GM12878 (cell line): ENCODE results near the gene BBS1. TPM values are rescaled to one million over a fixed set of nuclear protein-coding genes. Genes with fewer than 3 reads are reported as not detected.

Experiments
- ATAC-seq: fragments of 200-7000 bp; cut with Tn5 transposase; 3 replicates; pipeline ENCODE4 v1.9.1; 2020; ENCODE audit warnings: mild to moderate bottlenecking, moderate library complexity
- BruUV-seq: library from RNA; stranded (reverse); fragments of 400-500 nt; replicated peaks from 2 replicates; lab custom pipeline; 2021; lab: Mats Ljungman, UMichigan
- CTCF ChIA-PET: fragments of 300-600 bp; sonication (Branson Sonifier 250); formaldehyde crosslinking; extraction: SDS; loops from one replicate; lab custom pipeline; 2021; ENCODE audit warnings: inconsistent platforms; lab: Yijun Ruan, JAX
- POLR2A ChIA-PET: fragments of 350-600 bp; formaldehyde crosslinking; extraction: SDS; loops from one replicate; lab custom pipeline; 2021; ENCODE audit warnings: inconsistent platforms; lab: Charles Lee
- RAD21 ChIA-PET: fragments of 300-600 bp; sonication (Branson Sonifier 250); formaldehyde crosslinking; loops from one replicate; lab custom pipeline; 2023; ENCODE audit warnings: antibody characterized with exemption; ENCODE audit not compliant: unreplicated experiment; lab: Charles Lee
- SMC1A ChIA-PET: fragments of 300-600 bp; sonication (Branson Sonifier 250); formaldehyde crosslinking; loops from one replicate; lab custom pipeline; 2023; ENCODE audit not compliant: unreplicated experiment, uncharacterized antibody; lab: Charles Lee
- DNase-seq: peaks from one replicate; pipeline ENCODE4 v3.0.0-alpha.2; 2011; ENCODE audit warnings: low read depth, low spot score
- FAIRE-seq: peaks from 3 replicates; lab custom pipeline; 2011; peaks lifted over from hg19 to GRCh38; lab: Jason Lieb, UNC
- H2AFZ ChIP-seq: 2 replicates; pipeline ENCODE4 v1.6.0; 2011; ENCODE audit warnings: low read depth, low read length, control low read depth; ENCODE audit not compliant: control insufficient read depth
- H3K27ac ChIP-seq: 2 replicates; pipeline ENCODE4 v1.5.1; 2011; ENCODE audit warnings: control low read depth; ENCODE audit not compliant: control insufficient read depth, insufficient read depth
- H3K27me3 ChIP-seq, 2 experiments: replicated peaks in 1 of 2; 2 replicates each; pipeline versions ENCODE4 v1.6.0 to v1.6.1; 2011; ENCODE audit warnings: low read length in 1 of 2; ENCODE audit not compliant: control insufficient read depth in 2 of 2, insufficient read depth in 2 of 2
- H3K36me3 ChIP-seq, 2 experiments: 2 replicates each; pipeline ENCODE4 v1.5.1; 2011; ENCODE audit warnings: low read length in 1 of 2; ENCODE audit not compliant: control insufficient read depth in 2 of 2, insufficient read depth in 2 of 2
- H3K4me1 ChIP-seq: 2 replicates; pipeline ENCODE4 v1.6.1; 2011; ENCODE audit warnings: mild to moderate bottlenecking, low read length, moderate library complexity, mixed read lengths; ENCODE audit not compliant: control insufficient read depth, insufficient read depth
- H3K4me2 ChIP-seq: 2 replicates; pipeline ENCODE4 v1.6.0; 2011; ENCODE audit warnings: control low read depth; ENCODE audit not compliant: control insufficient read depth, insufficient read depth
- H3K4me3 ChIP-seq: fragments of 200-600 bp; sonication (generic); 2 replicates; pipeline ENCODE4 v1.5.1; 2016
- H3K79me2 ChIP-seq: 2 replicates; pipeline ENCODE4 v1.6.0; 2011; ENCODE audit warnings: low read length; ENCODE audit not compliant: control insufficient read depth, insufficient read depth
- H3K9ac ChIP-seq: 2 replicates; pipeline ENCODE4 v1.8.0; 2011; ENCODE audit warnings: low read length, control low read depth, mixed read lengths; ENCODE audit not compliant: control insufficient read depth, insufficient read depth
- H3K9me3 ChIP-seq: replicated peaks from 3 replicates; pipeline ENCODE4 v1.5.1; 2011; ENCODE audit warnings: mild to moderate bottlenecking, low read length; ENCODE audit not compliant: control insufficient read depth, insufficient read depth
- H4K20me1 ChIP-seq: 2 replicates; pipeline ENCODE4 v1.6.0; 2011; ENCODE audit not compliant: control insufficient read depth, insufficient read depth
- ATF7 ChIP-seq: fragments of 450-650 bp; IDR thresholded peaks from 2 replicates; pipeline ENCODE4 v1.6.1; 2016; ENCODE audit warnings: low read depth, mild to moderate bottlenecking
- EP300 ChIP-seq, 2 experiments: fragments of 150-350 bp in 1 of 2; IDR thresholded peaks; 2 replicates each; pipeline ENCODE4 v1.6.1; 2011 to 2012; ENCODE audit warnings: low read depth in 2 of 2, low read length in 2 of 2, borderline replicate concordance in 1 of 2, improper control_type of control experiment in 1 of 2, inconsistent platforms in 1 of 2; ENCODE audit not compliant: control insufficient read depth in 1 of 2
- SIN3A ChIP-seq: IDR thresholded peaks from 2 replicates; pipeline ENCODE4 v1.6.1; 2012; ENCODE audit warnings: low read depth, low read length, improper control_type of control experiment
- SKIL ChIP-seq: fragments of 450-650 bp; IDR thresholded peaks from 2 replicates; pipeline ENCODE4 v1.6.1; 2017; ENCODE audit warnings: mild to moderate bottlenecking, low read depth, inconsistent platforms; ENCODE audit not compliant: poor library complexity, severe bottlenecking
- SREBF2 ChIP-seq: IDR thresholded peaks from 2 replicates; pipeline ENCODE4 v1.6.1; 2012; ENCODE audit warnings: mild to moderate bottlenecking, low read length
- WGBS: methylation state at CpG from one replicate; pipeline ENCODE4 v1.1.6; 2016; ENCODE audit warnings: low lambda C conversion rate; ENCODE audit not compliant: insufficient replicate concordance, insufficient coverage; ENCODE audit errors: missing lambda C conversion rate; 5-methylcytosine and 5-hydroxymethylcytosine counted together
- in situ Hi-C: fragments of 300-500 bp; cut with MboI; formaldehyde crosslinking; loops from 9 replicates; pipeline ENCODE4 v1.14.3; 2018; ENCODE audit warnings: mixed read lengths
- intact Hi-C: fragments of 100-400 bp; cut with micrococcal nuclease; formaldehyde crosslinking; loops from one replicate; pipeline ENCODE4 v1.14.2; 2022; ENCODE audit not compliant: unreplicated experiment
- polyA plus RNA-seq, 11 experiments: library from polyadenylated mRNA; depleted of rRNA in 4 of 11; unstranded in 6 of 11; stranded (reverse) in 5 of 11; fragments of >200 nt; fragmentation: Nextera tagmentation in 4 of 11; fragmentation: Illumina TruSeq in 1 of 11; extraction: Ambion mirVana in 4 of 11; extraction: Trizol in 1 of 11; gene quantifications; 1 replicate in 1 of 11; 2 replicates in 10 of 11; pipeline versions ENCODE4 v1.2.1 to v1.2.3, GENCODE V29; 2011 to 2016; ENCODE audit warnings: inconsistent platforms in 2 of 11, missing spikeins in 2 of 11, low read depth in 1 of 11
- total RNA-seq, 4 experiments: library from RNA; depleted of rRNA in 3 of 4; stranded (reverse); fragments of >200 nt in 3 of 4; fragmentation: Illumina TruSeq in 1 of 4; extraction: Trizol in 1 of 4; gene quantifications; 2 replicates each; pipeline versions ENCODE4 v1.2.1 to v1.2.3, GENCODE V29; 2013 to 2021

BBS1 gene
- total and polyA plus RNA-seq, 10 of the 15 experiments (the other 5 are each of a cell fraction or from before 2014, with no cell fraction given) = 2.5 to 14.7 (median 8.7) TPM

DNA sequence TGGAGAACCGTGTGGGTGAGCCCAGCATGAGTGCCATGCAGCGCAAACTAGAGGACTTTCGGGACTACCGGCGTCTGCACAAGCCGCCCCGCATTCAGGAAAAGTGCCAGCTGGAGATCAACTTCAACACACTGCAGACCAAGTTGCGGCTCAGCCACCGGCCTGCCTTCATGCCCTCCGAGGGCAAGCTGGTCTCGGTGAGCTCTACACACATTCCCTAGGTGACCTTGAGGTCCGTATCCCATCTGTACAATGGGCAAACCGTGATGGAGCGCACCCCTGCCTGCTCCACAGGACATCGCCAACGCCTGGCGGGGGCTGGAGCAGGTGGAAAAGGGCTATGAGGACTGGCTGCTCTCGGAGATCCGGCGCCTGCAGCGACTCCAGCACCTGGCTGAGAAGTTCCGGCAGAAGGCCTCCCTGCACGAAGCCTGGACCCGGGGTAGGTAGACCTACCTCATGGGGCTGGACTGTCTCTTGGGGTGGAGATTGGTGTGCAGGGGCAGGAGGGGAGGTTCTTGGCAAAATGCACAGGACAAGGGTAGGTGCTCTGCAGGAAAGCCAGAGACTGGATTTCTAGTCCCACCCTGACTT, 47.4 kb downstream of the BBS1 start:
- no peak overlapping the region for H2AFZ ChIP-seq
- in situ Hi-C loops (no loop called here), intact Hi-C loops (no loop called here)
- H3K4me3 ChIP-seq = no peak overlapping the region
- no peak overlapping the region for H3K4me2 ChIP-seq
- ChIA-PET SMC1A (no interaction called here), CTCF (no interaction called here)
- 75% methylated on average over 24 of the region's 24 CpGs for WGBS
- no peak overlapping the region for H3K27ac ChIP-seq
- H3K9ac ChIP-seq = no peak overlapping the region
- H3K4me1 ChIP-seq = no peaks in the 10 kb centered on the region
- H3K27me3 ChIP-seq = no peaks in the 10 kb centered on the region
- no peaks in the 10 kb centered on the region for H3K79me2 ChIP-seq
- FAIRE-seq = no peak
- no TSS peak for BruUV-seq
- no peak for TF ChIP-seq SIN3A
- no peak for TF ChIP-seq SREBF2
- no peak for TF ChIP-seq EP300 (IDR thresholded peaks at IDR 0.05; ENCODE audit: borderline replicate concordance in 1 of 2, control insufficient read depth in 1 of 2, low read depth in 2 of 2, low read length in 2 of 2)
- TF ChIP-seq ATF7 = no peak
- TF ChIP-seq SKIL = no peak
- TF ChIP-seq, all 136 proteins: peak for 0
- no peaks in the 10 kb centered on the region for H4K20me1 ChIP-seq
- DNase-seq (no peak), ATAC-seq (no peak)
- no peaks in the 10 kb centered on the region for H3K9me3 ChIP-seq
- POLR2A ChIA-PET = no interaction called here
- no peaks in the 10 kb centered on the region for H3K36me3 ChIP-seq
- RAD21 ChIA-PET = no interaction called here
